Measurements from ENCODE around the gene ZNF443.
"Not testable (repeated sequence)": the region's sequence is repeated elsewhere in the genome, so short reads cannot be mapped to it uniquely, and the experiment has no call there.

ZNF443 gene

DNA sequence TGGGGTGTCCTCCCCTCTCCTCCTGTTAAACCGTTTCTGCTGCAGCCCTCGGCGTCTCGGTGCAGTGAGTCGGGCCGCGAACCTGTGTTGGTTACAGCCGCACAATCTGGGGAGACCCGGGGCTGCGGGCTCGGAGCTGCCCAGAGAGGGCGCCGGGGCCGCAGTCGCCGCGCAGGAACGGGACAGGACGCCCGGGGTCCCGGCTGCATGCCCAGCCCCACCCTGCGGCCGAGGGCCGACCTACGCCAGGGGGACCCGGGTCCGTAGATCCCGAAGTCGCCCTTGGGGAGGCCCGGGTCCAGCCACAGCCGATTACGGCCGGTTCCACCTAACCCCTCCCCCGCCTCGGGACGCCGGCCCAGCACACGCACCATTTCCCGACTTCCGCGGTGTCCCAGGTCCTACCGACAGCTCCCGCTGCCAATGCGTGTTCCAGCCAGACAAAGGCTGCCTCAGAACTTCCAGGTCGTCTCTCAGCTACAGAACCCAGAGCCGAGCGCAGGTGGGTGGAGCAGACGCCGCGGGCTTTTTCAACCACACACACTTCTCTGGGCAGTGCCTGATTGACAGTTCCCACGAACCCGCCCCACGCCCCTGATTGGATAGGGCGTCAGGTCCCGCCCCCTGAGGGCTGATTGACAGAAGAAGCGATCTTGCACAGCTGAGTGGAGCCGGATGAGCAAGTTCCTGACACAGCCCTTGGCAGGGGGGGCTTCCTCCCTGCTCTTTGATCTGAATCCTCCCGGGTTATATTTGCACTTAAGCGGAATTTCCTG lies at the start of gene ZNF443:
Gene ZNF443, minus strand, starts transcription at position 481 of the 776 bp plus-strand sequence. Its CDS starts 107 bp downstream, at position 374.
- DNase-seq, result peak; percentile 99

DNA sequence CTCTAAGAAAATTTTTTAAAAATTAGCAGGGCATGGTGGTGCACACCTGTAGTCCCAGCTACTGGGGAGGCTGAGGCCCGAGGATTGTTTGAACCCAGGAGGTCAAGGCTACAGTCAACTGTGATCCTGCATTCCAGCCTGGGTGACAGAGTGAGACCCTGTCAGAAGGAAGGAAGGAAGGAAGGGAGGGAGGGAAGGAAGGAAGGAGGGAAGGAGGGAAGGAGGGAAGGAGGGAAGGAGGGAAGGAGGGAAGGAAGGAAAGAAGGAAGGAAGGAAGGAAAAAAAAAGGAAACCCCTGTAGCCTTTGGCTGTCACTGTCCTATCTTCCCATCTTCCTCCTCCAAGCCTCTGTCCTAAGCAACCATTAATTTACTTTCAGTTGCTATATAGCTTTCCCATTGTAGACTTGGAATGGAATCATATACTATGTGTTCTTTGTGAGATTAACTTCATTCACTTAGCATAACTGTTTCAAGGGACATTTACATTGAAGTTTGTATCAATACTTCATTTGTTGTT lies 45.5 kb upstream of the ZNF443 start:
- not testable (repeated sequence) for DNase-seq

DNA sequence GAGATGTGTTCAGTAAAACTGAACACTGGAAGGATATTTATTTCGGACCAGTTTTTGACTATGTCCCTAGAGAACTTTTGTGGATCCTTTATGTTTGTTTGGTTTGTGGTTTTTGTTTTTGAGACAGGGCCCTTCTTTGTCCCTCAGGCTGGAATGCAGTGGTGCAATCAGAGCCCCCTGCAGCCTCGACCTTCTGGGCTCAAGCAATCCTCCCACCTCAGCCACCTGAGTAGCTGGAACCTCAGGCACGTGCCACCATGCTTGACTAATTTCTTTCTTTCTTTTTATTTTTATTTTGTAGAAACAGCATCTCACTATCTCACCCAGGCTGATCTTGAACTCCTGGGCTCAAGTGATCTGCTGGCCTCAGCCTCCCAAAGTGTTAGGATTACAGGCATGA lies 44.8 kb upstream of the ZNF443 start:
- DNase-seq, result no peak

DNA sequence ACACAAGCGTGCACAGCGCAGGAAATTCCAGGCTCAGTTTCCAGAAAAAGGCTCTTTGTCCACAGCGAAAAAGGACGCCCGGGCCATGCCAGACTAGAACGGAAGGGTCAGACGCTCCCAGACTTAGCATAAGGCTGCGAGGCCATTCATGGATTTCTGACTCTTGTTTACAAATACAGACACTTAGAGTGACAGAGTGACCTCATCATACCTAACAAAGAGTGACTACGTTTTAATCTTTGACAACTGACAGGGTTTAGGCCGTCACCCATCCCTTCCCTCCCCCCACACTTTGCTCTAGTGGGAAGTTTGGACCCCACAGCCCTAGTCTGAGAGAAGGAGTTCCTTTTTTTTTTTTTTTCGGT lies 44.2 kb upstream of the ZNF443 start:
- peak; percentile 10 for DNase-seq

DNA sequence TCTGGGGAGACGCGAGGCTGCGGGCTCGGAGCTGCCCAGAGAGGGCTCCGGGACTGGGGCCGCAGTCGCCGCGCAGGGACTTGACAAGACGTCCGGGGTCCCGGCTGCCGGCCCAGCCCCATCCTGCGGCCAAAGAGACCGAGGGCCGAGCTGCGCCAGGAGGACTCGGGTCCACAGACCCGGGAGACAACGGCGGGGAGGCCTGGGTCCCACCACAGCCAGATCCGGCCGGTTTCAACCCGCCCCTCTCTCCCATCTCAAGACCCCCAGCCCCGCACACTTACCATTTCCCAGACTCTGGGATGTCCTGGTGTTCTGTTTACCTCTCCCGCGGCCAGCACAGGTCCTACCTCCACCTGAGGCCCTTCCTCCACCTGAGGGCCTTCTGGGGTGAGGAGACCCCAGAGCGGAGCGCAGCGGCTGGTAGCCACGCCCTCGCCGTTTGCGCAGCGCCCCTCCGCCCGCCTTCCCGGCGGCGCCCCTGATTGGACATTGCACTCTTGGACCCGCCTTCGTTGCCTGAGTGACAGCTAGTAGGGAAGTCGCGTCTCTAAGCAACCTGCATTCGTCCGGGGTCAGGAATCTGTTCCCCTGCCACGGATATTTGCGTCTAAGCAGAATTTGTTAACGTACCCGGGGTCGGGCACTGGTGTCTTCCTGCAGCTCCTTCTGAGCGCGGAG lies 43.7 kb upstream of the ZNF443 start, which contains the start of gene ZNF709:
Gene ZNF709, minus strand, starts transcription at position 446 of the 681 bp plus-strand sequence. Its CDS starts 159 bp downstream, at position 287.
- peak; percentile 92 for DNase-seq

DNA sequence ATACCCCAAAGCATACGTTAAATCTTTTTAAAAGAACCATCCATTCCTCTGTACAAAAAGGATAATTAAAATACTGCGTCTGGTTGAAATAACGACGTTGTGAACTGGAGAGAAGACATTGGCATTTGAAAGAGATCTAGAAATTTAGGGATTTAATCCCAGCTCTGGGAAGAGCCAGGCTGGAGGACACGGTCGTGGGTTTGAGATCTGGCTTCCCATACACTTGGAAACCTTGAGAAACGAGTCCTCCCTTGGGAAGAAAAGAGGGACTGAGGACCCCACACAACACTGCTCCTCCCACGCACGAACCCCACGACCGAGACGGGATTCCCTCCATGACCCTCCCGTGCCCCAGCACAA lies 43.2 kb upstream of the ZNF443 start:
- DNase-seq, result no peak

DNA sequence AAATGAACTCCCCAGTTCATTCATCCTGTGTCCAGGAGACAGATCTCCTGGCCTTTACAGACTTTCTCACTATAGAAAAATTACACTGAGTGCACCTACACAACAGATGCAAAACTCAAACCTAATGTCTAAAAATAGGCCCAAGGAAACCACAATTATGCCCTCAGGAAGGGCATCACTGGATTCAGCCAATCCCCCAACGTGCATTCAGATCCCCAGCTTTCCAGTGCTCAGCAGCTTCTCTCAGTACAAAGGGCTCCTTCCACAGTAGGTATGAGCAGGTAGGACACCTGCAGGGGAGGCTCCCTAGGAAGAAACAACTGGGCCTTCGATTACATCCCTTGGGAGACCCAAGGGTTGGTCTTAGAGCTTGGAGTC lies 41.7 kb upstream of the ZNF443 start:
- DNase-seq, result no peak

DNA sequence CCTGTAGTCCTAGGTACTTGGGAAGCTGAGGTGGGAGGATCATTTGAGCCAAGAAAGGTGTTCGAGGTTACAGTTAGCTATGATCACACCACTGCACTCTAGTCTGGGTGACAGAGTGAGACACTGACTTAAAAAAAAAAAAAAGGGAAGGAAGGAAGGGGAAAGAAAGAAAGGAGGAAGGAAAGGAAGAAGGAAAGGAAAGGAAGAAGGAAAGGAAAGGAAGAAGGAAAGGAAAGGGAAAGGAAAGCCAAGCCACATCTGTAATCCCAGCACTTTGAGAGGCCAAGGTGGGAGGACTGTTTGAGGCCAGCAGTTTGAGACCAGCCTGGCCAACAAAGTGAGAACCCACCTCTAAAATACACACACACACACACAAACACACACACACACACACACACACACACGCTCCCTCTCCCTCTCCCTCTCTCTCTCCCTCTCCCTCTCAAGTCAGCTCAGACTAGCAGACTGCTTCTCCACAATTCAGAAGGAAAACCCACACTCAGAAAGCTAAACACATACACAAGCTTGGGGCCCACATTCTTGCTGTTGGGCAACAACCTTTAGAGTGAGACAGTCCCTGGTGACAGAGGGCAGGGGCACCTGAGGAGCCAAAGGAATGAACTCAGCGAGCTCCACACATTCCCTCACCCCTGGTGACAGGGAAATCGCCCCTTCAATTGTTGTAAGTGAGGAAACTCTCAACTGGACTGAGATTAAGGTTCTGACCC lies 41.1 kb upstream of the ZNF443 start:
- DNase-seq, result no peak

DNA sequence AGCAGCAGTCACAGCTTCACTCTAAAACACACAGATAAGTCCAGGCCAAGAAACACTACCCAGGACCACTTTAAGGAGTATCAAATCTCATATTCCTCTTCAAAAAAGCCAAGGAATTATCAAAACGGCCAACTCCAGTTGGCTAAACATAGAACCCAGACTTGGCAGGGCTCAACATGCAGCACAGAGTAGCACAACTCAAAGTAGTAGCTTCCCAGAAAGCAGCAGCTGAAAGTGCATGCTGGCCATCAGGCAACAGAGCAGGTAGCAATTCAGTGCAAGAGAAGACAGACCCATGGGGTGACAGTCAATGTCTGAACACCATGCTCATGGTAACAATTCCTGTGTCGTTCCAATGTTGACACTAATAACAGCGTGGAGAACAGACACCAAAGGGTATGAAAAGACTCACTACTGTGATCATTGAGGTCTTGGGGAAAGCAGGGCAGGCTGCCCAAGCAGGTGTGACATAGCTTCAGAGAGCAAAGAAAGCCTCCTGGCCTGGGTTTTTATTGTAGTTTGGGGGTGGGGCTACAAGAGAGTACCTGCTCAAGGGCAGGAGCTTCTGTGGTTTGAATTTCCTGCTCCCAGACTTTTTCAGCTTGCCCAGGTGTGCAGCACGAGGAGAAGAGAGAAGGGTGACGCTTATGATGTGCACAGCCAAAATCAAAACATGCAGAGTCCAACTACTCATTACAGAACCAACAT lies 37.6 kb upstream of the ZNF443 start:
- no peak for DNase-seq

DNA sequence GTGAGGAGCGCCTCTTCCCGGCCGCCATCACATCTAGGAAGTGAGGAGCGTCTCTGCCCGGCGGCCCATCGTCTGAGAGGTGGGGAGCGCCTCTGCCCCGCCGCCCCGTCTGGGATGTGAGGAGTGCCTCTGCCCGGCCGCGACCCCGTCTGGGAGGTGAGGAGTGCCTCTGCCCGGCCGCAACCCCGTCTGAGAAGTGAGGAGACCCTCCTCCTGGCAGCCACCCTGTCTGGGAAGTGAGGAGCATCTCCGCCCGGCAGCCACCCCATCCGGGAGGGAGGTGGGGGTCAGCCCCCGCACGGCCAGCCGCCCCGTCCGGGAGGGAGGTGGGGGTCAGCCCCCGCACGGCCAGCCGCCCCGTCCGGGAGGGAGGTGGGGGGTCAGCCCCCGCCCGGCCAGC lies 26.8 kb upstream of the ZNF443 start:
- DNase-seq, result not testable (repeated sequence)

DNA sequence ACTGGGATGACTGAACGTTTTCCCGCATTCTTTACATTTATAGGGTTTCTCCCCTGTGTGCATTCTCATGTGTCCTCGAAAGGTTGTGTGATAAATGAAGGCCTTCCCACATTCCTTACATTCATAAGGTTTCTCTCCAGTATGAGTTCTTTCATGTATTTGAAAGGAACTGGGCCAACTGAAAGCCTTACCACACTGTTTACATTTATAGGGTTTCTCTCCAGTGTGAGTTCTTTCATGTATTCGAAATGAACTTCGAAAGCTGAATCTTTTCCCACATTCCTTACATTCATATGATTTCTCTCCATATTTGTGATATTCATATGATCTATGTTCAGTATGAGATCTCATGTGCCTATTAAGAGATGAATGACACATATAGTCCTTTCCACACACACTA lies 24.4 kb upstream of the ZNF443 start:
- no peak for DNase-seq

DNA sequence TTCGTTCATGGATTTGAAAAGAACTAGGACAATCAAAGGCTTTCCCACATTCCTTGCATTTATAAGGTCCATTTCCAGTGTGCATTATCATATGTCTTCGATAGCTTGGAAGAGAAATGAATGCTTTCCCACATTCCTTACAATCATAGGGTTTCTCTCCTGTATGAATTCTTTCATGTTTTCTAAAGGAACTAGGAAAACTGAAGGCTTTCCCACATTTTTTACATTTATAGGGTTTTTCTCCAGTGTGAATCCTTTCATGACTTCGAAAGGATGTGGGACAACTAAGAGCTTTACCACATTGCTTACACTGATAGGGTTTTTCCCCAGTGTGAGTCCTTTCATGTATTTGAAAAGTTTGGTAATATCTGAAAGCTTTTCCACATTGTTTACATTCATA lies 23.9 kb upstream of the ZNF443 start:
- no peak for DNase-seq

DNA sequence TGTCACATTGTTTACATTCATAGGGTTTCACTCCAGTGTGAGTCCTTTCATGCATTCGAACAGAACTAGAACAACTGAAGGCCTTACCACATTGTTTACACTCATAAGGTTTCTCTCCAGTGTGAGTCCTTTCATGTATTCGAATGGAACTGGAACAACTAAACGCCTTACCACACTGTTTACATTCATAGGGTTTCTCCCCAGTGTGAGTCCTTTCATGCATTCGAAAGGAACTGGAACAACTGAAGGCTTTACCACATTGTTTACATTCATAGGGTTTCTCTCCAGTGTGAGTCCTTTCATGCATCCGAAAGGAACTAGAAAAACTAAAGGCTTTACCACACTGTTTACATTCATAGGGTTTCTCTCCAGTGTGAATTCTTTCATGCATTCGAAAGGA lies 23.3 kb upstream of the ZNF443 start:
- DNase-seq, result not testable (repeated sequence)

DNA sequence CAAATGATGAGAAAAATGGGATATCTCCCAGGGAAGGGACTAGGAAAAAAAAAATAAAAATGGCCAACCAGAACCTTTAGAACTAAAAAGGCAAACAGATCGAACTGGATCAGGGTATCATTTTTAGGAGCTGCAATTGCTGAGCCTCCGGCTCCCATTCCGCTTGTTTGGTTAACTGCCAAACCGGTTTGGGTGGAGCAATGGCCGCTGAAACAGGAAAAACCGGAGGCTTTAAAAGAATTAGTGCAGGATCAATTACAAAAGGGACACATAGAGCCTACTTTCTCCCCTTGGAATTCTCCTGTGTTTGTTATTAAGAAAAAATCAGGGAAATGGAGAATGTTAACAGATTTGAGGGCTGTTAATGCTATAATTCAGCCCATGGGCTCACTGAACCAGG lies 12.7 kb upstream of the ZNF443 start:
- no peak for DNase-seq

DNA sequence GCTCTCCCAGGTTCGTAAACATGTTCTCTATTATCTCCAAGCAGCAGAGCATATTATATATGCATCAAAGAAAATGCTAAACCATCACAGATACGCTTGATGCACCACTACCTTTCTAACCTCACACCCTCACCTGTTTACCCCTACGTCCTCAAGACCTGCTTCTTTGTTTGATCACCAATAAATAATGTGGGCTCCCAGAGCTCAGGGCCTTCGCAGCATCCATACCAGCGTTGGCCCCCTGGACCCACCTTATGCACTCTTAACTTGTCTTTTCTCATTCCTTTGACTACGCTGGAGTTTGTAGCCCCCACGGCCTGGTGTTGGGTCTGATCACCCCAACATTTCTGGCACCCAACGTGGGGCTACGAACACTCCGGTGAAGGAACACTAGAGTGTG lies 10.0 kb upstream of the ZNF443 start:
- no peak for DNase-seq

DNA sequence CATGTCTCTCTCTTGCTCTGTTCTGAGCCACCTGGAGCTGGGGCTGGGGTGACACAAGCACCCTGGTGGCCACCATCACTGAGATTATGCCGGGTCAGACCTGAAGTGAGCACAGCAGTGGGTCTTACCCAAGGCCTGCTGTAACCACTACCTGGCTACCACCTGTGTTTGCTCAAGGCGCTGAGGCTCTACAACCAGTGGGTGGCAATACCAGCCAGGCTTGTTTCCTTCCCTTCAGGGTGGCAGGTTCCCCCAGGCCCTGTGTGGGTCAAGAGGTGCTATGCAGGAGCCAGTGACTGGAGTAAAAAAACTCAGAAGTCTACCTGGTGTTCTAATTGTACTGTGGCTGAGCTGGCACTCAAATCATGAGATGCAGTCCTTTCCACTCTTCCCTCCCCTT lies 8.0 kb upstream of the ZNF443 start:
- DNase-seq, result no peak

DNA sequence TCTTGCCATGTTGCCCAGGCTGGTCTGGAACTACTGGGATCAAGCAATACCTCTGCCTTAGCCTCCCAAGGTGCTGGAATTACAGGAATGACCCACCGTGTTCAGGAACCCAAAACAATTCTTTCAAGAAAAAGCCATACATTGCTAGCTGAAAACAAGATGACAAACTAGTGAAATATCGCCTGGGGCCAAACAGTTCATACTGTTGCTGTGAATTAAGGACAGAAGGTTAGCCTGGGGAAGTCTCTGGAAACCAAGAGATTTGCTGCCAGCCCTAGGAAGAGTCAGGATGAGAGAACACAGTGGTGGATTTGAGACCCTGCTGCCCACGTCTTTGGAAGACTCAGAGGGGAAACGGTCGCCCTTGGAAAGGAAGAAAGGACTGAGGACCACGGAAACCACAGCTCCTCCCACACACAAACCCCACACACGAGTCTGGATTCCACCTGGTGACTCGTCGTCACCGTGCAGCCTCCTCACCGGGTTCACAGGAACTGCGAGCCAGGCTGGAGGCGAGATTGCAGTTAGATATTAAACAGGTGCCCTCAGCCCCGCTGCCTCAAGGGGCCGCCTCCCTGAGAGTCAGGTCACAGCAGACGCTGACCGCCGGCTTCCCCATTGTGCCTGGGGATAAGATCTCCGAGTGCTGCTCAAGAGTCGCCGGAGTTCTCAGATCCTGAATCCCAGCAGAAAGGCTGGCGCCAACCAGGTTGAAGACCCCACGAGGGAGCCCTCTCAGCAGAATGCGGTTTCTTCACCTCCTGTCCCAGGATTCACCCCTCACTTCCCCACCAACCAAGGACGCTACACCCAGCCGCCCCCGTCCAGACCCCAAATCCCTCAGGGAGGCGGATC lies 908 bp downstream of the ZNF443 start:
- DNase-seq, result peak; percentile 46

DNA sequence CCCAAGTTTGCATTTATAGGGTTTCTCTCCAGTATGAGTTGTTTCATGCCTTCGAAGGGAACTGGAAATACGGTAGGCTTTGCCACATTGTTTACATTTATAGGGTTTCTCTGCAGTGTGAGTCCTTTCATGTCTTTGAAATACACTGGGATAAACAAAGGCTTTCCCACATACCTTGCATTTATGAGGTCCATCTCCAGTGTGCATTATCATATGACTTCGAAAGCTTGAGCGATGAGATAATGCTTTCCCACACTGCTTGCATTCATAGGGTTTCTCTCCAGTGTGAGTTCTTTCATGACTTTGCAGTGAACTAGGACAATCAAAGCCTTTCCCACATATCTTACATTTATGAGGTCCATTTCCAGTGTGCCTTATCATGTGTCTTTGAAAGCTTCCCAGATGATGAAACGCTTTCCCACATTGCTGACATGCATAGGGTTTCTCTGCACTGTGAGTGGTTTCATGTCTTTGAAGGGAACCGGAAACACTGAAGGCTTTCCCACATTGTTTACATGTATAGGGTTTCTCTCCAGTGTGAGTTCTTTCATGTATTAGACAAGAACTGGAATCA lies 10.0 kb downstream of the ZNF443 start:
- not testable (repeated sequence) for DNase-seq

DNA sequence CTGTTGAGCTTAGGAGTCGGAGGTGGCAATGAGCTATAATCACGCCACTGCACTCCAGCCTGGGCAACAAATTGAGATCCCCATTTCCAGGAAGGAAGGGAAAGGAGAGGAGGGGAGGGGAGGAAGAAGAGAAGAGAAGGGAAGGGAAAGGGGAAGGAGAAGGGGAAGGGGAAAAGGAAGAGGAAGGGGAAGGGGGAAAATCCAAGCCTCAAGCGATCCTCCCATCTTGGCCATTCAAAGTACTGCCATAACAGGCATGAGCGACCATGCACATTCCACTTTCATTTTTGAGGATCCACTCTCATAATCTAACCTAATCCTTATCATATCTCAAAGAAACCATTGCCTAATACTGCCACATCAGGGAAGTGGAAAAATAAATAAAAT lies 14.9 kb downstream of the ZNF443 start:
- no peak for DNase-seq

DNA sequence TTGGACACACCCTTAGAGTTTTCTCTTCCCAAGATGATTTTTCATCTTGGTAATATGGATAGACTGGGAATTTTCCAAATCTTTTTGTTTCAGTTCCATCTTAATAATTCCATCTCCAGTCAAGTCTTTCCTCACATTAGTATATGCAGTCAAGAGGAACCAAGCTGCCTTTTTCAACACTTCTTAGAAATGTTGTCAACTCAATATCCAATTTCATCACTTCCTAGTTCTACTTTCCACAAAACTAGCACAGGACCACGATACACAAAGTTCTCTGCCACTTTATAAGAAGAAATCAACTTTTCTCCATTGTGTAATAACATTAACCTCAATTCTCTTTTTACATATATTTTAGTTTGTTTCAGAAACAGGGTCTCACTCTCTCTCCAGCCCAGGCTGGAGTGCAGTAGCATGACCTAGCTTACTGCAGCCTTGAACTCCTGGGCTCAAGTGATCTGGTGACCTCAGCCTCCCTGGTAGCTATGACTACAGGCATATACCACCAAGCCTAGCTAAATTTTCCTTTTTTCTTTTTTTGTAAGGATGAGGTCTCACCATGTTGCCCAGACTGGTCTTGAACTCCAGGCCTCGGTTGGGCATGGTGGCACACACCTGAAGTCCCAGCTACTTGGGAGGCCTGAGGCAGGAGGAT lies 15.5 kb downstream of the ZNF443 start:
- no peak for DNase-seq

DNA sequence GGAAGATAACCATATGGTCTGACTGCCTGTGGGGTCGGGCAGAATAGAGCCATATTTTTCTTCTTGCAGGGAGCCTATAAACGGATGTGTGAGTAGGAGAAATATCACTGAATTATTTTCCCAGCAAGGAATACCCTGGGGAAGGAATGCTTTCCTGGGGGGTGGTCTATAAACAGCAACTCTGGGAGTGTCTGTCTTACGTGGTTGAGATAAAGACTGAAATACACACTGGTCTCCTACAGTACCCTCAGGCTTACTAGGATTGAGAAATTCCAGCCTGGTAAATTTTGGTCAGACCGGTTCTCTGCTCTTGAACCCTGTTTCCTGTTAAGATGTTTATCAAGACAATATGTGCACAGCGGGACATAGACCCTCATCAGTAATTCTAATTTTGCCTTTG lies 23.5 kb downstream of the ZNF443 start:
- DNase-seq, result not testable (repeated sequence)

Measured in CD4-positive, alpha-beta T cell treated with Interleukin-17A for 1 hour (primary cell).